ENCODE data around the gene NOXA1.

NOXA1 gene

DNA sequence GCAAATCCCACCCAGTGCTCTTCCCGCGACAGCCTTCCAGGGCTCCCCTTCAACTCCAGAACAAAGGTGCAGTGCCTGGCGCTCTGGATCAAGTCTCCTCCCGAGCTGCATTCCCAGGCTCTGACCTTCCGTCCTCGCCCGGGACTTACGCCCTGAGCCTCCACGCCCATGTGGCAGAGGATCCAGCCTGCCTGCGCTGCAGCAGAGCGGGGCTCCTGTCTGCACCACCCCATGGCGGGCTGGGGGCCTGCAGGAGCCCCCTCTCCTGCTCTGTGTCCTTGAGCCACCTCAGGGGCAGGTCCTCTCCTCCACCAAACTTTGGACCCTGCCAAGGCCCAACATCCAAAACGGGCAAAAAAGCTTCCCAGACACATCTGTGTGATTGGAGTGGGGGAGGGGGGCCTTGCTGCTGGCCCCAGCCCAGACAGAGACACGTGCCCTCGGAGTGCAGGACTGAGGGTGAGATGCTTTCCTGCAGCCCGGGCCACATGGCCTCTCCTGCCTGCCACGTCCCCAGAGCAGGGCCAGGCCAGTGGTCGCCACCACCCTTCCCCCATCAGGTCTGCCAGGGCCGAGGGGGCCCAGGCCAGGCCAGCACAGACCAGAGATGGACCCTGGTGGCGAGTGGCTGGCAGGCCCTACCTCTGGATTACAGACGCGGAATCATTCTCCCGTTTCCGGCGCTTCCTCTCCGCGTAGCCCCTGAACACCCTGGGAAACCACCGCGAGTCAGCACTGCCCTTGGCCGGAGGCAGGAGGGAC lies 31.6 kb downstream of the NOXA1 start:
- no peak for DNase-seq (ENCODE audit: low read depth)

DNA sequence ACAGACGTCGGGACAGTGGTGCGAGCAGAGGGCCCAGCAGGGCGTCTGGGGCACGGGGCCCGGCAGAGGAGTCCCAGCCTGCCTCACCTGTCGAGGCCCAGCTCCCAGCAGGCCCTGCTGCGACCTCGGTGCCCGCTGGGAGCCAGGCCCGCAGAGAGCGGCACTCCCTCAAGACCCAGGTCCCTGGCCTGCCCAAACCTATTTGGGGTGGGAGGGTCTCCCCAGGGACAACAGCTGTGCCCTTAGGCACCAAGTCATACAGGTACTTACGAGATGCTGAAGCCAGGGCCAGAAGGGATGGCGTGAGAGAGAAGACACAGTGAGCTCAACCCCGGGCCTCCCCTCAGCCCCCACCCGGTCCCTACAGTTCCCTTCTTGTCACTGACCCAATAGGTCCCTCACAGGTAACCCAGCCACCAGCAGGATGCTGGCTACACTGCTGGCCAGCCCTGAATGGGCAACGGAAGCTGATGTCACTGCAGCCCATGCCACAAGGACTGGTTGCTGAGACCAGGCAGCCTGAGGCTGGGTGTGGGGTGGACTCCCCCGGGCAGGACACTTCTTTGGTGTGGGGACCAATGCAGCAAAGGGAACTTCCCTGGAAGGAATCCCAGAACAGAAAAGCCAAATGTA lies 32.3 kb downstream of the NOXA1 start:
- no peak for DNase-seq (ENCODE audit: low read depth)

DNA sequence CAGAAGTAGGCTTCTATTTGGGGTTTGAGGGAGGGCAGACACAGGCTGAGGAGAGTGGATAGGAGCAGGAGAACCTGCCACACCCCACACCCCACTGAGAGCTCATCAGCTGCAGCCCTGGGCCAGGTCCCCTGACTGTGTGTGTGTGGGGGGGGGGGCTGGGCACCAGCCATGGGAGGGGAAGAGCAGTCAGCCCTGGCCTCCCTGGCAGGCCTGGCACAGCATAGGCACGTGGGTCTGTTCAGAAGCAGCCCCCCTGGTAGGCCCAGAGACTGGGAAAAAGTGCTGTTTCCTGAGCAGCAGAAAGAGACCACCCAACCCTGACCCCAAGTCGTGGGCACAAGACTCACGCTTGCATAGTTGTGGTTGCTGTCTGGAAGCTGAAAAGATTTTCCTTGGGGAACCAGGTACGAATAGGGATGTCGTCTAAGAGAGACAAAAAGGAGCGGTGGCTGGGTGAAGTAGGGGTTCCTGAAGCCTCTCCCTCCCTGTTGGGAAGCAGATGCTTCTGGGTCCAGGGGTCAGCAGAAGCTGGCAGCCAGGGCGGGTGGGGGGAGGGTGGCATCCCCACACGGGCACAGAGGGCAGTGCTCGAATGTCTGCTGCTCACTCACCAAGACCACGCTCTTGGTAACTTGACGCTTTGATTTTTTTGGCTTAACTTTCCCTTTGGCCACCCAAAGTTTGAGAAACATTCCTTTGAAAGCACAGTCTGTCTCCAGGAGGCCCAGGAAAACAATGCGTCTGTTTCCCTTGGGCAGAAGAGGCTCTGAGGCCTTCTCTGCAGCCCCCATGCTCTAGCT lies 33.1 kb downstream of the NOXA1 start:
- no peak for DNase-seq (ENCODE audit: low read depth)

DNA sequence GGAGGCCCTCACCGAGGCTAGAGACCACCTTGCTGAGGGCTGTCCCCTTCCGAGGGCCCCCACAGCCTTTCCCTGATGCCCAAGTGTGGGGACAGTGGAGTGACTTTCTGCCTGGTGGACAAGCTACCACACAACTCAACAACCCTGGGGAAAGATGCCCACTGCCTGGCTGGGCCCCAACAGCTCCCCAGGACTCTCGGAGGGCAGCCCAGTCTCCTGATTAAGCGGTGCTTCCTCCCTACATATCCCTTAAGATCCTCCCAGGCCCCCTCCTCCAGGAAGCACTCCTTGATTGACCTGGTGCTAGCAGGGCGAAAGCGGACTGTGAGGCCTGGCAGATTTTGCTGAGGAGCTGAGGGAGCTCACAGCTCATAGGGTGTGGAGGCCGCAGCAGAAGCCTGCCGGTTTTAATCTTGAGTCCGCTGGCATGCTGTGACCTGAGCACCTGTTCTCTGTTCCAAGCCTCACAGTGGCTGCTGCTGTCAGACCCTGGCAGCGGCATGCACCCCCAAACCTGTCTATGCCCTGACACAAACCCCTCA lies 33.7 kb downstream of the NOXA1 start:
- no peak for DNase-seq (ENCODE audit: low read depth)

DNA sequence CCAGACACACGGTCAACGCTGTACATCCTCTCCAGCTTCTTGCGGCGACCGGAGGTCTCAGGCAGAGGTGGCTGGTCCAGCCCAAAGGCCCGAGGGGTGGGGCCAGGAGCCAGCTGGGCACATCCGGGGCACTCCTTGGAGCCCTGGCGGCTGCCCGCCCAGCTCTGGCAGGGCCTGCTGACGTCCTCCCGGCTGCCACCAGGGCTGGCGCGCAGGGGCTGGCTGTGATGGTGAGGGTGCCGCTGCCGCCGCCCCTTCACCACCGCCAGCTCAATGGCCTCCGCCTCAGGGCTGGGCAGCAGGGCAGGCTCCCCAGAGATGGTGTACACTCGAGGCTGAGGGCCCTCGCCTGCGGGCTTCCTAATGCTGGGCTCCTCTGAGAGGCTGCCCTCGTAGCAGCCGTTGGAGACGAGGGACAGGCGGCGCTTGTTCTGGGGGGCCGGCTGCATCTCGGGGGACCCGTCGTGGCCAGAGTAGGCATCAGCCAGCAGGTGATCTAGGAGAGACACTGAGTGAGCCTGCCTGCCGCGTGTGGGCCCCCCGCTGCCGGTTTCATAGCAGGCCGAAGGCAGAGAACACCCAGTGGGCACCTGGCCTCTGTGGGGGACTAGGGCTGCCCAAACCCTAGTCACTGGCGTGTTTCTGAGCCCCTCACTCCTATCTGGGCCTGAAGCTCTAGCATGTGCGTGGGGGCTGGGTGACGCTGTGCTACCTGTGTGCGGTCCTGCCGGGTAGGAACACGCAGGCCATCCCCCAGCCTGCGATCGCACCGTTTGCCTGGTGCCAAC lies 34.4 kb downstream of the NOXA1 start:
- no peak for DNase-seq (ENCODE audit: low read depth)

DNA sequence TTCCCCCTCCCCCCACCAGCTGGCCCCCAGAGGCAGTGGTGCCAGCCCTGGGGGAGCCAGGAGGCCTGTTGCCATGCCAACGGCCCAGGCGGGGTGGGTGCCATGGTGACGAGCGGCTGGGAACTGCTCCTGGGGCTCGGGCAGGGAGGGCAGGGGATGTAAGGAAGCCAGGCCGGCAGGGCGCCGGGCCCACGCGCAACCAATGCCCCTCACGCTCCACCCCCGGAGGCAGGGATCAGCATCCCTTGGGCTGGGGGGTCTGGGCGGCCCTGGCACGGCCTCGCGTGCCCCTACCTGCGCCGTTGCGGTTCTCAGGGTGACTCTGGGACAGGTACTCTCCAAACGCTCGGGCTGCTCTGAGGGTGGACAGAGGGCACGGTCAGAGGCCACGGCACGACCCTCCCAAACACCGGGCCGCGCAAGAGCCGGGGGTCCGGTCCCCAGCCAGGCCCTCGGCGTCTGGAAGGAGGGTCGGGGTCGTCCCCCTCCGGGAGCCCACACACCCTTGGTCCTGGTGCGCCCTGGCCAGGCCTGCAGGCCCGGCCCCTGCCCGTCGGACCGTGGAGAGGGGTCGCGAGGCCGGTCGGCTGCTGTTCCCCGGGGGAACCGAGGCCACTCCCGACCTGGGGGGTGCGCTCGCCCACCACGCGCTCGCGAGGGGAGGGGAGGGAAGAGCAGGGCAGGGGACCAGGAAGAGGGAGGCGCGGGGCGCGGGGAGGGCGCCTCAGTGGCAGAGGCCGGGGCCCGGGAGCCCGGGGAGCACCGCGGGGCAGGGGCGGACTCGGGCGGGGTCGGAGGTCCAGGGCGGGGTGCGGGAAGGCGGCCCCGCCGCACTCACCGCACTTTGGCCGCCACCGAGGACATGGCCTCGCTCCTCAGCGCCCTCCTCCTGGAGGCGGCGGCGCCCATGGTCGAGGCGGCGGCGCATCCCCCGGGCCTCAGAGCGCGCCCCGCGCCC lies 35.3 kb downstream of the NOXA1 start:
- DNase-seq (ENCODE audit: low read depth), result no peak

DNA sequence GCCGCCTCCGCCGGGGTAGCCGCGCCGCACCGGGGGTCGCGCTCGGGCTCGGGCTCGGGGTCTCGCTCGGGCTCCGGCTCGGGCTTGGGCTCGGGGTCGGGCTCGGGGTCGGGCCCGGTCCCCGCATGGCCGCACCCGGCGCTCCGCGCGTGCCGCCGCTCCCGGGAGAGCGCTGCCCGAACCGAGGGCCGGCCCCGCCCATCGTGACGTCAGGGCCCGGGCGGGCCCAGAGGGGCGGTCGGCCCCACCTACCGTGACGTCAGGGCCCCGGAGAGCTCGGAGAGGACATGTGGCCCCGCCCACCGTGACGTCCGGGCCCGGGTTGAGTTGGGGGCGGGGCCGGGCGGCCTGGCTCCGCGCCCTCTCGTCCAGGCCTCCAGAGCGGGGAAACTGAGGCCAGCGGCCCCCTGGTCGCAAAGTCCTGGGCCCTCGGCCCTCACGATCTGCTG lies 36.0 kb downstream of the NOXA1 start, which contains the start of gene NSMF:
TSS of gene NSMF (minus strand) at position 183 of the 449 bp plus-strand sequence. CDS start 232 bp downstream, outside the sequence.
- peak; percentile 80 for DNase-seq (ENCODE audit: low read depth)

DNA sequence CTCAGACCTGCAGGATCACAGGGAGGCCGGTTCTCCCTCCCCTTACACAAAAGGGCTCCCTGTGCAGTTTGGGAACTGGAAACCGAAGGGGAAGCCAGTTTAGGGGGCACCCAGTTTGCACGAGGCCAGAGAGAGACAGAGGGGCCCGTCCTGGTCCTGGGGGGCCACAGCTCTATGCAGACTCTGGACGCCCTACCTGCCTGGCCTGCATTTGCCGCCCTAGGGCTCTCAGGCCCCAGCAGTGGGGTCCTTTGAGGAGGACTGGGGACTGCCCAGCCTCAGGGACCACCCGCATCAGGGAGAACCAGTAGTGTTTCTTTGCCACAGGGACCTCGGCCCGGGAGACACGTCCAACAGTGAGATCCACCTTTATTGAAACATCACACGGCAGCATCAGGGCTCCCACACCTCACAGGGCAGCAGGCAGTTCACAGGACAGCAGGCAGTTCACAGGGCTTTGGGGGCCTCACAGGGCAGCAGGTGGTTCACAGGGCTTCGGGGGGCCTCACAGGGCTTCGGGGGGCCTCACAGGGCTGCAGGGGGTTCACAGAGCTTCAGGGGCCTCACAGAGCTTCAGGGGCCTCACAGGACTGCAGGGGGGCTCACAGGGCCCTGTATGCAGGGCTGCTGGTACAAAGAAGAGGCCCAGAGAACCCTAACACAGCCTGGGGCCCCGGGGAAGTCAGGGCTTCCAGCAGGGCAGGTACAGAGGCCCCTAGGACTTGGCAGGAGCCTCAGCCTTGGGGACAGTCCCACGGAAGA lies 36.6 kb downstream of the NOXA1 start:
- DNase-seq (ENCODE audit: low read depth), result no peak

DNA sequence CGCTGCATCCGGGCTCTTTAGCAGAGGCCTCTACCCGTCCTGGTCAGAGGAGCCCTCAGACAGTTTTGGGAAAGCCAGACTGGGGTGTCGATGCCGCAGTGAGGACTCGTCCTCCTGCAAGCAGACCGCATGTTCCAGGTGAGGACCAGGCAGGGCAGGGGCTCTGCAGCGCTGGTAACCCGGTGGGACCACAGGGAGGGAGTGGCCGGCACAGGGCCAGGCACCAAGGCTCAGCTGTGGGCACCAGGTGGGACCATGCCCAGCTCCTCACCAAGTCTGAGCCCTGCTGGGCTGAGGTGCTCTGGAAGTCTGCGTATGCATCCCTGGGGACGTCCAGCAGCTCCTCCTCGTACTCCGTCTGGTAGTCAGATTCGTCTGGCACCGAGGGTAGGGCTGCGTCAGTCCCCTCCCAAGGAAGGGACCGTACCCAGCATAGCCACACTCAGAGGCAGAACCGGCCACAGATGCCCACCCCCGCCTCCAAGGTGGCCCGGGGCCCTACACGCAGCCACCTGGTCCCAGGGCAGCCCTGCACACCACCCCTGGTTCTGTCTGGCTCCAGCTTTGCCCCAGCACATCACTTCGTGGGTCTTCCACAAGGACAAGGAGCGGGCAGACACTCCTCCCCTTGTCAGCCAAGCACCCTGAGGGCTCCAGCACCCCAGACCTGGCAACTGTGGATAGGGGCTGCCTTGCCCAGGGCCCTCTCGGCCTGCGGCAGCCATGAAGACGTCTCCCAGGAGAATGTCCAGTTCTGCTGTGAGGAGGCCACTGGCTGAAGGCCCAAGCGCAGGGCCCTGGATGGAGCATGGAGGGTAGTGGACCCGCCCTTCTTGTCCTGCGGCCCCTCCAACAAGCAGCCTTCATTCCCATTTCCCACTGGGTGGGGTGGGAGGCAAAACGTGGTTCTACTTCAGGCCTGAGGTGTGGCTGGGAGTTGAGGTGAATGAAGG lies 37.4 kb downstream of the NOXA1 start:
- DNase-seq (ENCODE audit: low read depth), result no peak

DNA sequence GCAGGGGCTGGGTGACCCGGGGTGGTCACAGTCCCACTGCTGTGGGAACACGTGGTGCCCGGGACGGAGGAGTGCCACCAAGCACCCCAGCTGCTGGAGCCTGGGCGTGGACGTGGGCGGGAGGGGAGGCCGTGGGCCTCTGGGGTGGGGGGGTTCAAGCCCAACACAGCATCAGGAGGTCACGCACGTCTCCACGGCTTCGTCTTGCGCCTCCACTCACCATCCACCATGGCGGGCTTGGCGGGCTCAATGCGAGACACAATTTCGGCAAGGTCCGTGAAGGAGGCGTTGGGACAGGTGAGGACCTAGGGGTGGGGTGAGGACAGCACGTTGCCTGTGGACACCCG lies 38.1 kb downstream of the NOXA1 start:
- no peak for DNase-seq (ENCODE audit: low read depth)

DNA sequence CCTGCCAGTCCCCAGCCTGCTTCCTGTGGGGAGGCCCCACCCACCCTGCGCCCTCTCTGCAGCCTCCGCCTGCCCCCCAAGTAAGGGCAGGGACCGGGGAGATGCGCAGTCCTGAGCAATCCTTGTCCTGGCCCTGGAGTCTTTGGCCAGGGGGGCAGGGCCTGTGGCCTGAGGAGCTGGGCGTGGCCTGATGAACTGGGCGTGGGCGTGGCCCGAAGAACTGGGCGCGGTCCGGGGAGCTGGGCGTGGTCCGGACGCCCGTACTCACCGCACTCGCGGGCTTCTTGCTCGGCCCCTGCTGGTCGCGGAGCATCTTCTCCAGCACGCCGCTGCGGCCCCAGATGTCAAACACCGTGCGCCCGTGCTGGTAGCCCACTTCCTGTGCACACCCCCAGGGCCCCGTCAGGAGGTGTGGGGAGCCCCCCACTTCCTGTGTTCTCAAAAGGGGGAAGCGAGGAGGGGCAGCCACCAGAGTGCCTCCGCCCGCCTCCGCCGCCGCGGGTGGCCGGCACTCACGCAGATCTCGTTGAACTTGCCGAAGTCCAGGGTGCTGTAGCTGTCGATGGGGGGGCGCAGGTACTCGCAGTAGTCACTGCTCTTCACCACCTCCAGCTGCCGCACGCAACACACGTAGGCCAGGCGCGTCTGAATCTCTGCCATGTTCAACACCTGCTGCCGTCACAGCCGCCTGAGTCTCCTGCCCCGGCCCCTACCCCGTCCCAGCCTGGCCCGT lies 38.6 kb downstream of the NOXA1 start:
- no peak for DNase-seq (ENCODE audit: low read depth)

DNA sequence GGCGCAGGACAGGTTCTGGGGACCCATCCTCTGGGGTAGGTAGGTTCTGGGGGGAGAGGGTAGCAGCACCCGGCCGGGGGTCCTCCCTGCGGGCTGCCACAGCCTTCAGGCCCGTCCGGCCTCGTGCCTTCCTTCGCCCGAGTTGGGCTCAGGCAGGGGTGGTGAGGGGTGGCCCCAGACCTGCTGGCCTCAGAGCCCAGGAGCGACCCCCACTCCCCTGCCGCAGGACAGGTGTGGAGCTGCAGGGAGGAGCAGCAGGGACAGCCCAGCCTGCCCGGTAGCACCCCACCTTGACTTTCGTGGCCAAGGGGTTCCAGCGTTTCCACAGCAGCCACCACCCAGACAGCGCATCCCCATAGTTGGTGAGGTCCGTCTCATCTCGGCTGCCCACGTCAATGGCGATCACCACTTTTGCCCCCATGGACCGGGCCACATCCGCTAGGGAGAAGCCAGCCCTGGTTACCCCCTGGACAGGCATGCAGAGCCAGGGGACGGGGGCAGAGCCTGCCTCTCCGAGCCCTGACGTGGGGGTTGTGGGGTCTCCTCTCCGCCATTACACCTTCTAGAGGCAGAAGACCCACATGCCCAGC lies 39.3 kb downstream of the NOXA1 start:
- DNase-seq (ENCODE audit: low read depth), result no peak

DNA sequence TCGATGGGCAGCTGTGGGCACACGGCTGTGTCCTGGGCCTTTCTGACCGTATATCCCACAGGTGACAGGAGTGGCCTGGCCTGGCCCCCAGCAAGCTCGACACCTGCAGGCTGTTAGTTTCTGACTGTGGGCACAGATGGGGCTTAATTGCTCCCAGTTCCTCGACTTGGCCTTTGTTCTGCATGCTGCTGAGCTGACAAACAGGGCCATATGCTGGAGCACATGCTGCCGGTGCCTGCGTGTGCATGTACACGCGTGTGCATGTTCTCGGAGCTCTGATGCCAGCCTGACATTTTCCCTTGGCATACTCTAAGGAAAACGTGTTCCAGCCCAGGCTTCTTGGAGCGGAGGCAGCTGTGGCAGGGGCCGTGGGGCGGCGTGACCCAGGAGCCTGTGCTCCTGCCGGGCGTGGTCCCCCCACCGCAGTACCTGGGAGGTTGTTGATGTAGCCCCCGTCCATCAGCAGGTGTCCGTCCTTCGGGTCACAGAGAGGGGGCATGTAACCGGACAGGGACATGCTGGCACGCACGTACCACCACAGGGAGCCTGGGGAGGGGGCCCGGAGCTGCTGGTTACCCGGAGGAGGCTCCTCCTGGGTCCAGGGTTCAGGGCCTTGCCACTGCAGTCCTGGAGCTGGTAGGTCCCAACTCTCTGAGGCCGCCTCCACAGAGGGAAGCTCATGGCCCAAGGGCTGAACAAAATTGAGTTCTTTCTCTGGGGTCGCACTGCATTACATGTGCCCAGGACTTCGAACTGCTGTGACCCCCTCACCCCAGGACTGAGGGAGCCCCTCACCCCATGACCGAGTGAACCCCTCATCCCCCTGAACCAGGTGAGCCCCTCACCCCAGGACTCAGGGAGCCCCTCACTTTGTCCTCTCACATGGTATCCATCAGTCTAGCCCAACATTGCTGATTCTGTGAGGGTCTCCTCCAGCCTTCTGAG lies 40.1 kb downstream of the NOXA1 start:
- DNase-seq (ENCODE audit: low read depth), result no peak

DNA sequence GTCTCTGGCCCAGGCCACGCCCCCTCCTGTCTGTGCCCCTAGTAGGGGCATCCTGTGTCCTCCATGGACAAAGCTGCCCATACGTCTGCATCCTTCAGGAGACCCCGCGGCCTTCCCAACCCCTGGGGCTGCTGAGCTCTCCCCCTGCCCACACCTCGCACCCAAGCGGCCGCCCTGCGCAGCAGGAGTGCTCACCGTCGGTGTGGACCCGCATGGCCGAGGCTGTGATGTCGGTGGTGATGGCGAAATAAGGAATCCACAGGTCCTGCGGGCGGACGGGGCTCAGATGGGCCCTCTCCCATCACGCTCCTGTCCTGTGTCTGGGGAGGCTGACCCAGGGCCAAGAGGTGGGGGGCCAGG lies 40.7 kb downstream of the NOXA1 start:
- no peak for DNase-seq (ENCODE audit: low read depth)

DNA sequence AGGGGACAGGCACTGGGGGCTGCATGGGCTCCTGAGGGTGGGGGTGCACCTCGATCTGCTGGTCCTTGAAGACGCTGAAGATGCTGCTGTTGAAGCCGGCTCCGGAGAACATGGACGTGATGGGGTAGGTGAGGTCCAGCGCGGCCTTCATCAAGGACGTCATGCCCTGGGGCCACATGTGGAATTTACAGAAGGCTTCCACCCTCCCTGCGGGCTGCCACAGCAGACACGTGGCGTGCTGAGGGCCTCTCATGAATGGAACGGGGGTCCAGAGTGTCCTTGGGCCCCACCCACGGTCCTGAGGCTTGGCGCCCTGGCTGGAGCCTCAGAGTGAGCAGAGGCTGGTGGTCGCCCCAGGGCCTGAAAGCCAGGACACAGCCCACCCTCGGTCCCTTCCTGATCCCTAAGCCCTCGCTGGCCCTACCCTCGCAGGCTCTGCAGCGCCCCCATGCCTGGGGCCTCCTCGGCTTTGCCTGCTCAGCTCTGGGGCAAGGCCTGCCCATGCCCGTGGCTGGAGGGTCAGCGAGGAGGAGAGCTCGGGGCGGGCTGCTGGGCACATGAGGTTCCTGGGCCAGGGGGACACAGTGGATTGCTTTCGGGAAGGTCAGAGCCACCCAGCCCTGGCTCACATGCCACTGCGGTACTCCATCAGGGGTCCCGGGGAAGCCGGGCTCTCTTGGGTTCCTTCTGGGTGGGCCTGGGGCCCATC lies 41.3 kb downstream of the NOXA1 start:
- no peak for DNase-seq (ENCODE audit: low read depth)

Measured in GM04504 (cell line).